ENCODE results near the gene GRB10. TPM values are rescaled to one million over a fixed set of nuclear protein-coding genes. Genes with fewer than 3 reads are reported as not detected.
"Not testable (repeated sequence)": the region's sequence is repeated elsewhere in the genome, so short reads cannot be mapped to it uniquely, and the experiment has no call there.

The GRB10 gene
- total RNA-seq, 2 donors from 2014 or later: 13.8 to 16.1 TPM

- DNase-seq (peak in 1 of 2 donors; percentile 21), ATAC-seq (peak; percentile 91)
- intact Hi-C loops (cut with DNase I, micrococcal nuclease): no loop called here
These were observed 217.8 kb downstream of the GRB10 start, which contains the start of gene DDC for GRCh38 chr7:50564640-50565558. DDC (minus strand) TSS chr7:50565405; CDS start chr7:50544085, 21,320 bp downstream.

DNA sequence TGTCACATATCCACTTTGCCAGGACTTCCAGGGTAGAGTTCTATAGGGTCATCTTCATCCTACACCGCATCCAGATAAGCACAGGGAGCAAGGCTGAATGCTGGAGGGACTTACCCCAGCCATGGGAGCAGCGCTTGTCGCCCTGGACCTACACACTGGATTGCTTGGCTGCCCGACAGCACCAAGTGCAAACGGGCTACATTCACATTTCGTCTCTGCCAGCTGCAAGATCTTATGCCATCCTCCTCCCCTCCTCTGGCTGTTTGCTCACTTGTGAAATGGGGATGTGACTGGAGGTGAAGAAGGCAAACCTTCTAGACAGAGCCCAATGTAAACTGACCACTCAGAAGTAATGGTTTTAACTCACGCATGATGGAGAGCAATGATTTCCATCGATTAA is 218.5 kb downstream of the GRB10 start:
- ATAC-seq (peak; percentile 37), DNase-seq (peak in 1 of 2 donors; percentile 23)
- intact Hi-C loops (cut with DNase I, micrococcal nuclease): no loop called here

GRCh38 chr7:50562136-50562535 is 220.6 kb downstream of the GRB10 start:
- intact Hi-C loops (cut with DNase I, micrococcal nuclease): no loop called here
- no peak for ATAC-seq
- no peak for DNase-seq

DNA sequence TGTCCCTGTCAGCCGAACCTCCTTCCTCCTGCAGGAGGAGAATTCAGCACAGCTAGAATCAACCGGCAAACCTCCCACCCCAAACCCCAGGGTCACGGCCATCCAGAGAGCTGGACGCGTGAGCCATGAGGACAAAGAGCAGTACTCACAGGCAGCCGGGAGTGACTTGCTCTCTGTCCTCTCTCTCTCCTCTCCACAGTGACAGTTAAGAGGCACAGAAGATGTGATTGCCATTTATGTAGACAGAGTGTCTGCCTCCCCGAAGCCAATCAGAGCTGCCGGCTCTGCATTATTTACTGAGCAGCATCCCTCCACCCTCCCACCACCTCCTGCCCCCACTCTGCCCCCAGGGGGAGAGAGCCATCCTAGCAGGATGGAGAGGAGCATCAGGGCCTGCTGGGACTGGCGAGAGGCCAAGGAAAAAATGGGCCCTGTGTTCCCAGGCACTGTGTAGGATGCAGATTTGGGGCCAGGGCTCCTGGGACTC is 221.8 kb downstream of the GRB10 start:
- DNase-seq (no peak), ATAC-seq (no peak)
- intact Hi-C loops (cut with DNase I, micrococcal nuclease): no loop called here

- ATAC-seq (no peak), DNase-seq (no peak)
- intact Hi-C loops (cut with DNase I, micrococcal nuclease): no loop called here
These were observed 222.8 kb downstream of the GRB10 start for GRCh38 chr7:50559881-50560280.

DNA sequence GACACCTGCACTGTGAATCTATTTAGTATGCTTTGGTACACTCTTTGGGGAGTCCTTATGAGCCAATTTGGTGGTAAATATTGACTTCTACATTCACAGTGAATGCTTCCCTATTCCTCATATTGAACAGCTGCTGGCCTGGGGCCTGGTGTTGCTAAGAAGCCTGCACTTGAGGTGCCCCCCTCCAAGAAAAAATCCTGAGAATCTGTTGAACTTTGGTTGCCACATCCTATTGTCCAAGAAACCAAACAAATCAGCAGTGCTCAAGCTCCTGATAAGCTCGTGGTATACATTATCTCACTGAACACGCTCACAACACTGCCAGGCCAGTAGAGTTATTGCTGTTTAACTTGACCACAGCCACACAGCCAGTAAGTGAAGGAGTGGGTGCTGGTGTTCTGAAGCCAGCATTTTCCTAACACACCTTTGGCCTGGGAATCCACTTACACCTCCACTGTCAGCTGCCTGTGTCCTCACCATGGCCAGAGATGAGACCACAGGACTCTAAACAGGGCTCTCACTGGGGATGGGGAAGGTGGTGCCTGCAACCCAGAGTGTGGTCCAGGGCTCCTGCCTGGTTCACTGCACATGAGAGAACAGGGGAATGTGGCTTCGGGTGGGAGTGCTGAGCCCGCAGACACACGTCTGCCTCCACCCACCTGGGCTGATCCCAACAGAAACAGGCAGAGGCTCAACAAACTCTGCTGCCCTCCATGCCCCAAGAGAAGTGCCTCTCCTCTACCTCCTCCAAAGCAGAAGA is 224.2 kb downstream of the GRB10 start:
- ATAC-seq: peak; percentile 20
- intact Hi-C loops (cut with DNase I, micrococcal nuclease): no loop called here
- DNase-seq: no peak

GRCh38 chr7:50557099-50557498 is 225.6 kb downstream of the GRB10 start:
- intact Hi-C loops (cut with DNase I, micrococcal nuclease): no loop called here
- ATAC-seq (no peak), DNase-seq (no peak)

DNA sequence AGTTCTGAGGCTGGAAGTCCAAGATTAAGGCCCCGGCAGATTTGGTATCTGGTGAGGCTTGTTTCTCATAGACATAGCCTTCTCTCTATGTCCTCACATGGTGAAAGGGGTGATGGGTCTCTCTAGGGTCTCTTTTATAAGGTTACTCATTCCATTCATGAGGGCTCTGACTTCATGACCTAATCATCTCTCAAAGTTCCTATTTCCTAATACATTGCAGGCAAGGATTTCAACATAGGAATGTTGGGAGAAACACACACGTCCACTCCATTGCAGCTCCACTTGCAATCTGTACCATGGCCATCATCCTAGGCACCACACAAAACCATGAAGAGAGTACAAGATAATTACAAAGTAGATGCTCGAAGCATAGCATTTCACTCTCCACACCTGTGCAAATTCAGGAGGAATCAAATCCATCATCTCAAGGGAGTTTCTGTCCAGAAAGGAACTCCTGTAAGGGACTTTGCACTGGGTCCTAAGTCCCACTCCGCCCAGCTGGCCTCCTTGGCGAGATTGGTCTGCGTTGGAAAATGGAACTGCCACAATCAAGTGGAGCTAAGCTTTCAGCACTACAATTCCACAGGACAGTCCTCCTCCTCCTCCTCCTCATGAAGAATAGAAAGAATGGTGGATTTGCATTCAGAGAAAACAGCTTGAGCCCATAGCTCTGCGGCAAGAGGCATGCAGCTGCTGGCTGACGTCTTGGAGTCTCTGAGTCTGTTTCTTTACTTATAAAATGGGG is 226.3 kb downstream of the GRB10 start:
- ATAC-seq (peak; percentile 89), DNase-seq (peak in 1 of 2 donors; percentile 50)
- intact Hi-C loops (cut with DNase I, micrococcal nuclease): no loop called here

GRCh38 chr7:50555594-50556140 is 227.0 kb downstream of the GRB10 start:
- ATAC-seq (no peak), DNase-seq (no peak)
- intact Hi-C loops (cut with DNase I, micrococcal nuclease): no loop called here

- no peak for ATAC-seq
- intact Hi-C loops (cut with DNase I, micrococcal nuclease): no loop called here
- no peak for DNase-seq
These were observed 228.0 kb downstream of the GRB10 start for GRCh38 chr7:50554431-50555322.

DNA sequence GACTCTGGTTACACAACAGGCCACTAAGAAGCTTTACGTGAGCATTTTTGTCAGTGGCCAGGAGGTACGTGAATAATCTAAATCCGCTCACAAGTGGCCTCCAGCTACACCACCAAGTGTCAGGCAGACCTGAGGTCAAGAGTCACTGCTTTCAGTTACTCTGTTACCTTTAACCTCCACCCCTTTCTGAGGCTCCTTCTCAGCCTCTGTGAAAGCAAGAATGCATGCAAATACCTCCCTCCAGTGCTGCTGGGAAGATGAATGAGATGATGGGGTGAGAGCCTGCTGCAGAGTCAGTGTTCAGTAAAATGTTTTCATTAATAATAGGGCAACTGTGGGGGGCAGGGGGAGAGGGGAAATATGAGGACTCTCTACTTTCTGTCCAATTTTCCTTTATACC is 228.7 kb downstream of the GRB10 start:
- DNase-seq (no peak), ATAC-seq (no peak)
- intact Hi-C loops (cut with DNase I, micrococcal nuclease): no loop called here

- intact Hi-C loops (cut with DNase I, micrococcal nuclease): no loop called here
- no peak for DNase-seq
- no peak for ATAC-seq
These were observed 229.8 kb downstream of the GRB10 start for GRCh38 chr7:50552921-50553320.

- intact Hi-C loops (cut with DNase I, micrococcal nuclease): no loop called here
- ATAC-seq (peak; percentile 65), DNase-seq (no peak)
These were observed 230.6 kb downstream of the GRB10 start for GRCh38 chr7:50552139-50552538.

- intact Hi-C loops (cut with DNase I, micrococcal nuclease); DNase-seq; ATAC-seq: not testable (repeated sequence)
These were observed 237.1 kb downstream of the GRB10 start for GRCh38 chr7:50545613-50546012.

GRCh38 chr7:50544992-50545391 is 237.7 kb downstream of the GRB10 start:
- DNase-seq: no peak
- ATAC-seq: no peak
- intact Hi-C loops (cut with DNase I, micrococcal nuclease): no loop called here

DNA sequence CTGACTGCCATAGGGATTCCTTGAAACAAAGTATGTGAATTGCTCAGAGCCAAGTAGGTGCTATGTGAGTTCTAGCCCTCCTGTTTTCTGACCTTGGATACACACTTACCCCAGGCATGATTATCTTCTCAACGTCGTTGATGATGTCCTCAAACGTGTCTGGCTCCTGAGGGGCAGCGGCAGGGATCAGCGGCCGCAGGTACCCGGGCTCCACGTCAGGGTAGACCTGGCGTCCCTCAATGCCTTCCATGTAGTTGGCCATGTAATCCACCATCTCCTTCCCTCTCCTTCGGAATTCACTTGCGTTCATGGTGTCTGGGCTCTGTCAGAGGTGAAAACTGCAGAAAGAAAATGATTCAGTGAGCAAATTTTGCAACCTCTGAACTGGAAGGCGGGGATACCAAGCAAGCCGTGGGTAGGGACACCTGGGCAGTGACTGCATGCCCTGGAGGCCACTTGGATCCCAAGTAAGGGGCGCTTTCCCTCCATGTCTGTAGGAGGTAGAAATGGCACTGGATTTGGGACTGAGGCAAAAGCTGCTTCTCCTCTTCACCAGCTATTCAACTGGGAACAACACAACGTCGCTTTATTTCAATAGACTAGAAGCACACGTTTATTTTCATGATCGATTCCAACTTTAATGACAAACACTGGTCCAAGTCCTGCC is 238.8 kb downstream of the GRB10 start:
- intact Hi-C loops (cut with DNase I, micrococcal nuclease): no loop called here
- no peak for DNase-seq
- no peak for ATAC-seq

GRCh38 chr7:50542132-50542531 is 240.6 kb downstream of the GRB10 start:
- DNase-seq (no peak), ATAC-seq (no peak)
- intact Hi-C loops (cut with DNase I, micrococcal nuclease): no loop called here

Data from left colon (tissue), 2 donors.